Measurements from ENCODE around the gene MLXIP. TPM values are rescaled to one million over a fixed set of nuclear protein-coding genes. Genes with fewer than 3 reads are reported as not detected.

MLXIP gene
- total RNA-seq, 3 donors from 2014 or later, result 194 to 230 (median 201) TPM

DNA sequence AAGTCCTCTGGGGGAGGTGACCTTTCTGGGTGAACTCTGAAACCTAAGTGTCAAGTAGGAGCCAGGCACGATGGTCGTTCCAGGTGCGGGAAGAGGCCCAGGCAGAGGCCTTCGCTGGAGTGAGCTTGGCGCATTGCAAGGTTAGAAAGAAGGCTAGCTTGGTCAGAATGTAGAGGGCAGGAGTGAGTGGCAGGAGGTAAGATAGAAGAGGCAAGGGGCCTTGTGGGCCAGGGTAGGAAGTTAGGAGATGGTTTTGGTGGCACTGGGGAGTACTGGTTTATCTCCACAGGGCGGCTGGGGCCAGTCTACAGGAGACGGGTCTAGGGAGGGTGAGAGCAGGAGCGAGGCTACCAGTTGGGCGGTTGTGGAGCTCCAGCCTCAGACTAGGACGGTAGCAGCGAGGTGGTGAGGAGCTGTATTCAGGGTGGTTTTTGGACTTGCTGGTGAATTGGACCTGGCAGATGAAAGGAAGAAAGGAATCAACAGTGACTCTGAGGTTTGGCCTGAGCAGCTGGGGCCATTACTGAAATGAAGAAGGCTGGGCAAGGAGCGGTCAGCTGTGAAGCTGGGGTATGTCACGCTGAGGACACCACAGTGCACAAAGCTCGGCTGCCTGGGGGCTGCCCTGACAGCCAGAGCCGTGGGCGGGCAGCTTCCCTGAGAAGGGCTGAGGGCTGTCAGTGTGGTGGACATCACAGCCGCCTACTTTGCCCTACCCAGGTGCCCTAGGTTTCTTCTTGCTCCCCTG is 9.0 kb downstream of the MLXIP start:
- TF ChIP-seq, protein P1, sequence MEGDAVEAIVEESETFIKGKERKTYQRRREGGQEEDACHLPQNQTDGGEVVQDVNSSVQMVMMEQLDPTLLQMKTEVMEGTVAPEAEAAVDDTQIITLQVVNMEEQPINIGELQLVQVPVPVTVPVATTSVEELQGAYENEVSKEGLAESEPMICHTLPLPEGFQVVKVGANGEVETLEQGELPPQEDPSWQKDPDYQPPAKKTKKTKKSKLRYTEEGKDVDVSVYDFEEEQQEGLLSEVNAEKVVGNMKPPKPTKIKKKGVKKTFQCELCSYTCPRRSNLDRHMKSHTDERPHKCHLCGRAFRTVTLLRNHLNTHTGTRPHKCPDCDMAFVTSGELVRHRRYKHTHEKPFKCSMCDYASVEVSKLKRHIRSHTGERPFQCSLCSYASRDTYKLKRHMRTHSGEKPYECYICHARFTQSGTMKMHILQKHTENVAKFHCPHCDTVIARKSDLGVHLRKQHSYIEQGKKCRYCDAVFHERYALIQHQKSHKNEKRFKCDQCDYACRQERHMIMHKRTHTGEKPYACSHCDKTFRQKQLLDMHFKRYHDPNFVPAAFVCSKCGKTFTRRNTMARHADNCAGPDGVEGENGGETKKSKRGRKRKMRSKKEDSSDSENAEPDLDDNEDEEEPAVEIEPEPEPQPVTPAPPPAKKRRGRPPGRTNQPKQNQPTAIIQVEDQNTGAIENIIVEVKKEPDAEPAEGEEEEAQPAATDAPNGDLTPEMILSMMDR (IDR thresholded peaks at IDR 0.05), result no peak
- no peak for DNase-seq
- ATAC-seq, result peak; percentile 21
- Histone ChIP-seq H3K4me1 (ENCODE audit: low read depth) (peaks cover 78% of the 10 kb centered on the region), H3K4me3 (no peak overlapping the region), H3K9me3 (no peaks in the 10 kb centered on the region), H3K36me3 (ENCODE audit: low read depth) (no peaks in the 10 kb centered on the region)
- intact Hi-C loops (cut with DNase I, micrococcal nuclease), result no loop called here

DNA sequence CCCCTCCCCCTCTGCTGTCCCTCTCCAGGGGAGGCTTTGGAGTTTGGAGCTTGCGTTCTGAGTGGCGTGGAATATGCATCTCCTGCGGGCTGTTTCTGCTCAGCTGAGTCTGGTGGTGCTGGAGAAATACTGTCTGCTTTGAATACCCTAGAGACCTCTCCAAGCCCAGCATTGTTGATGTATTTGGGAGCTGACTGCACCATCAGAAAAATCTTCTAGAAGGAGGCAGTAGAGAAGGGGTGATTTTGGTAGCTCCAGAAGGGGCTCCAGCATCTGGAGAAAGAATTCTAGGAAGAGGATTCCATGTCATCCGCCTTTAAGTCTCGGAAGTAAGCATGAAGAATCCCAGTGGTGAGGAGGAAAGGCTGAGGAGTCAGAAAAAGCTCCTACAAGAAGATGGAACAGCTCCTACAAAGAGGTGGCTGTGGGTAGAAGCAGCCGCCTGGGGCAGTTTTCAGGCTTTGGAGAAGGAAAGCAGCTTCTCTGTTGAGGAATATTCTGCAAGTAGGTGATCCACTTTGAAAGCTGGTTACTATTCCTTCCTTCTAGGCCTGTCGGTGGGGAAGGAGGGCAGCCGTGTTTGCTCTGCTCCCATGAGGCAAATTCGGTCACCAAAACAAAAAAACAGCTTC is 9.7 kb downstream of the MLXIP start:
- TF ChIP-seq, protein P1 (IDR thresholded peaks at IDR 0.05), result no peak
- ATAC-seq (no peak), DNase-seq (no peak)
- Histone ChIP-seq H3K4me3 (no peak overlapping the region), H3K4me1 (ENCODE audit: low read depth) (peaks cover 76% of the 10 kb centered on the region), H3K36me3 (ENCODE audit: low read depth) (no peaks in the 10 kb centered on the region), H3K9me3 (no peaks in the 10 kb centered on the region)
- intact Hi-C loops (cut with DNase I, micrococcal nuclease), result no loop called here

DNA sequence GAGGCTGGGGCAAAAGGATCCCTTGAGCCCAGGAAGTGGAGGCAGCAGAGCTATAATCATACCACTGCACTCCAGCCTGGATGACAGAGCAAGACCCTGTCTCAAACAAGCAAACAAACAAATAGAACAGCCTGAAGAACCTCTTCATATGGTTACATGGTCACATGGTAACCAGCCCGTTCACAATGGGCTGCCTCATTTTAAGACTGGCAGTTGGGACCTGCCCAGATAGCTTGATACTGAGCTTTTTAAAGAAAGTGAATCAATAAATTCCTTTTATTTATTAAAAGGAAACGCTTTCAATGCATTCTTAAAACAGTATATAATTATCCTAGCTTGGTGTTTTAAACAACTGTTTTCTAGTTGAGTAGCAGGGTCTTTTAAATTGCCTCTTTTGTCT is 10.5 kb downstream of the MLXIP start:
- Histone ChIP-seq H3K36me3 (ENCODE audit: low read depth) (no peaks in the 10 kb centered on the region), H3K4me3 (no peak overlapping the region), H3K9me3 (no peaks in the 10 kb centered on the region), H3K4me1 (ENCODE audit: low read depth) (peaks cover 75% of the 10 kb centered on the region)
- TF ChIP-seq, protein P1 (IDR thresholded peaks at IDR 0.05), result no peak
- intact Hi-C loops (cut with DNase I, micrococcal nuclease), result no loop called here
- no peak for ATAC-seq
- no peak for DNase-seq

DNA sequence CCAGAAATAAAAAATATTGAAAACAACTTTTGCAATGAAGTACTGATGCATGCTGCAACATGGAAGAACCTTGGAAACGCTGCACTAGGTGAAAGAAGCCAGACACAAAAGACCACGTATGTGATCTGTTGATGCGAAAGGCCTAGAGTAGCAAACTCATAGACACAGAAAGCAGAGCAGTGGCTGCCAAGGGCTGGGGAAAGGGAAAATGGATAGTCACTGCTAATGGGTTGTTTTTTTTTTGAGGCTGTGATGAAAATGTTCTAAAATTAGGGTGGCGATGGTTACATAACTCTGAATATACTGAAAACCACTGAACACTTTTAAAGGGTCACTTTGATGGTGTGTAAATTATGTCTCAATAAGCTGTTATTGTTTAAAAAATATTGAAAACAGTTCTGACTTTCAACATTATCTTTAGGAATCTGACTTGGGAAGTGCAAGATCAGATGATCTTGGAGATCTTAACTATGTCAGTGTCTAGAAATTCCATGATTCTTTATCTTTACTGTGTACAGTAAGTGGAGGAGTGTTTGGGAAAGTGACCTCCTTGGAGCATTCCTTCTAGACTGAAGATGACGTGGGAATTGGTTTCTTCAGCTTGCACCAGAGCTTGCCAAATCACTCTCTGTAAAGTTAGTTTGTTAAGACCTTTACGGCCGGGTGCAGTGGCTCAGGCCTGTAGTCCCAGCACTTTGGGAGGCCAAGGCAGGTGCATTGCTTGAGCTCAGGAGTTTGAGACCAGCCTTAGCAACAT is 12.4 kb downstream of the MLXIP start:
- Histone ChIP-seq H3K9me3 (no peaks in the 10 kb centered on the region), H3K4me3 (no peak overlapping the region), H3K4me1 (ENCODE audit: low read depth) (peaks cover 66% of the 10 kb centered on the region), H3K36me3 (ENCODE audit: low read depth) (no peaks in the 10 kb centered on the region)
- TF ChIP-seq, protein P1 (IDR thresholded peaks at IDR 0.05), result no peak
- ATAC-seq (peak; percentile 7), DNase-seq (no peak)
- intact Hi-C loops (cut with DNase I, micrococcal nuclease), result no loop called here

DNA sequence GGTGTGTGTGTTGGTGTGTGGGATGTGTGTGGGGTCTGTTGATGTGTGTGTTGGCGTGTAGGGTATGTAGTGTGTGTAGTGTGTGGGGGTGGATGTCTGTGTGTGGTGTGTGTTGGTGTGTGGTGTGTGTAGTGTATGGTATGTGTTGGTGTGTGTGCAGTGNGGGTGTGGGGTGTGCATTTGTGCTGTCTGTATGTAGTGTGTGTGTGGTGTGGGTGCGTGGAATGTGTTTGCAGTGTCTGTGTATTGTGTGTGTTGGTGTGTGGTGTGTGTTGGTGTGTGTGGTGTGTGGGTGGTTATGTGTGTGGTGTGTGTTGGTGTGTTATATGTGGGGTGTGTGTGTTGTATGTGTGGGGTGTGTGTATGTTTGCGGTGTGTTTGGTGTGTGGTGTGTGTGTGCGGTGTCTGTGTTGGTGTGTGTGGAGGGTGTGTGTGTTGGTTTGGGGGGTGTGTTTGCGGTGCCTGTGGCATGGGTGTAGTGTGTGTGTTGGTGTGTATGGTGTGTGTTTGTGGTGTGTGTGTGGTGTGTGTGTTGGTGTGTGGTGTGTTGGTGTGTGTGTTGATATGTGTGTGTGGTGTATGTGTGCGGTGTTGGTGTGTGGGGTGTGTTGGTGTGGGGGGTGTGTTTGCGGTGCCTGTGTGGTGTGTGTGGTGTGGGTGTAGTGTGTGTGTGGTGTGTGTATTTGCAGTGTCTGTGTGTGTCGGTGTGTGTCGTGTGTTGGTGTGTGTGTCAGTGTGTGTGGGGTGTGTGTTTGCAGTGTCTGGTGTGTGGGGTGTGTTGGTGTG is 14.7 kb downstream of the MLXIP start:
- DNase-seq, result peak in 1 of 3 donors; percentile 22
- intact Hi-C loops (cut with DNase I, micrococcal nuclease), result no loop called here
- TF ChIP-seq, protein P1 (IDR thresholded peaks at IDR 0.05), result no peak
- Histone ChIP-seq H3K36me3 (ENCODE audit: low read depth) (no peaks in the 10 kb centered on the region), H3K4me3 (no peak overlapping the region), H3K9me3 (no peaks in the 10 kb centered on the region), H3K4me1 (ENCODE audit: low read depth) (peaks cover 66% of the 10 kb centered on the region)
- no peak for ATAC-seq

All from mucosa of descending colon (tissue), 3 donors.